OCI-LY1 (cell line): ENCODE data around the gene TRABD2B.

ENCODE experiments used
- EZH2 ChIP-seq: fragments of 200-600 bp; sonication (generic), shearing (Covaris generic); IDR thresholded peaks from 2 replicates; pipeline ENCODE4 v1.8.0; 2017; ENCODE audit warnings: borderline replicate concordance, mixed run types, mild to moderate bottlenecking, antibody characterized with exemption, low read length, moderate library complexity, mixed read lengths
- TF ChIP-seq, protein P1 (sequence below): fragments of 200-600 bp; sonication (generic), shearing (Covaris generic); IDR thresholded peaks from 2 replicates; pipeline ENCODE4 v1.5.1; 2017; ENCODE audit warnings: mild to moderate bottlenecking, antibody characterized with exemption, low read length, moderate library complexity, mixed read lengths

DNA sequence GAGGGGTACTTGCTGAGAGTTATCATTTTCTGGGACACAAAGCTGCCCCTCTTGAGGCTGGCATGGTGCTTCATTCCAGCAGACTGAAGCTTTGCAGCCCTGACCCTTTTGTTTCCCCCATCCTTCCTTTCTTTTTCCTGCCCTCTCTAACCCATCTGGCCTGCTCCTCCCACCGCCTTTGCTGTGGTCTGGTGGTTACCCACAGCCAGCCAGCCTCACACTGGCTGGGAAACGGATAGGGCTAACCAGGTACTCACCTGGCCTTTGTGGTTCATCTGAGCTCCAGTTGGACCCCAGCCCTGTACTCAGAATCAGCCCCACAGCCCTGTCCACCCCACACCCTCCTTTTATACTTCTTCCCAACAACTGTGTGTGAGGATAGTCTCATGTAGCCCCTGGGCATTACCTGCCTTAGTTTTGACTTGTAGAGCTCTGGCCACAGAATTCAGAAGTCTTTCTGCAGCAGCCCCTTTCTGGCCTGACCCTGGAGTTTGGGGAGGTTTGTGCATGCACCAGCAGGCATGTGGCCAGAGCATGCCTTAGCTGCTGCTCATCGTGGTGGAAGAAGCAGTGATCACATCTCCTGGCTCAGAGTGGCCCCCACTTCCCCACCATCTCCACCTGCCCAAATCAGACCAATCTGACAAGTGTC, 138.0 kb downstream of the TRABD2B start:
- TF ChIP-seq, protein P1, sequence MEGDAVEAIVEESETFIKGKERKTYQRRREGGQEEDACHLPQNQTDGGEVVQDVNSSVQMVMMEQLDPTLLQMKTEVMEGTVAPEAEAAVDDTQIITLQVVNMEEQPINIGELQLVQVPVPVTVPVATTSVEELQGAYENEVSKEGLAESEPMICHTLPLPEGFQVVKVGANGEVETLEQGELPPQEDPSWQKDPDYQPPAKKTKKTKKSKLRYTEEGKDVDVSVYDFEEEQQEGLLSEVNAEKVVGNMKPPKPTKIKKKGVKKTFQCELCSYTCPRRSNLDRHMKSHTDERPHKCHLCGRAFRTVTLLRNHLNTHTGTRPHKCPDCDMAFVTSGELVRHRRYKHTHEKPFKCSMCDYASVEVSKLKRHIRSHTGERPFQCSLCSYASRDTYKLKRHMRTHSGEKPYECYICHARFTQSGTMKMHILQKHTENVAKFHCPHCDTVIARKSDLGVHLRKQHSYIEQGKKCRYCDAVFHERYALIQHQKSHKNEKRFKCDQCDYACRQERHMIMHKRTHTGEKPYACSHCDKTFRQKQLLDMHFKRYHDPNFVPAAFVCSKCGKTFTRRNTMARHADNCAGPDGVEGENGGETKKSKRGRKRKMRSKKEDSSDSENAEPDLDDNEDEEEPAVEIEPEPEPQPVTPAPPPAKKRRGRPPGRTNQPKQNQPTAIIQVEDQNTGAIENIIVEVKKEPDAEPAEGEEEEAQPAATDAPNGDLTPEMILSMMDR: no peak
- no peak for TF ChIP-seq EZH2
